HepG2 (cell line): ENCODE data around the gene TMEM131. TPM values are rescaled to one million over a fixed set of nuclear protein-coding genes. Genes with fewer than 3 reads are reported as not detected.

Experiments used
- ATF2 ChIP-seq: sonication (generic); formaldehyde crosslinking; IDR thresholded peaks from 2 replicates; pipeline ENCODE4 v1.4.0; 2020; ENCODE audit warnings: missing genetic modification reagents
- CHD4 ChIP-seq: fragments of 200-600 bp; sonication (generic); IDR thresholded peaks from 2 replicates; pipeline ENCODE4 v1.7.0; 2017; ENCODE audit warnings: mild to moderate bottlenecking, low read length, borderline replicate concordance
- ELF4 ChIP-seq: sonication (generic); formaldehyde crosslinking; IDR thresholded peaks from 2 replicates; pipeline ENCODE4 v1.5.0; 2020; ENCODE audit warnings: missing genetic modification reagents, mild to moderate bottlenecking, moderate library complexity, borderline replicate concordance
- NFRKB ChIP-seq: fragments of 450-650 bp; IDR thresholded peaks from 2 replicates; pipeline ENCODE4 v1.6.1; 2017
- PCBP1 ChIP-seq: fragments of 200-400 bp; formaldehyde crosslinking; IDR thresholded peaks from 2 replicates; pipeline ENCODE4 v1.6.1; 2017; ENCODE audit warnings: mild to moderate bottlenecking, low read depth, low read length, borderline replicate concordance
- PLSCR1 ChIP-seq: sonication (generic); formaldehyde crosslinking; IDR thresholded peaks from 2 replicates; pipeline ENCODE4 v1.5.0; 2020; ENCODE audit warnings: missing genetic modification reagents, mild to moderate bottlenecking, borderline replicate concordance
- SAFB2 ChIP-seq: sonication (generic); formaldehyde crosslinking; IDR thresholded peaks from 2 replicates; pipeline ENCODE4 v1.5.1; 2020; ENCODE audit warnings: missing genetic modification reagents, low read depth, mild to moderate bottlenecking, borderline replicate concordance
- SRF ChIP-seq: IDR thresholded peaks from 2 replicates; pipeline ENCODE4 v1.6.1; 2011; ENCODE audit warnings: mild to moderate bottlenecking, low read depth, low read length, moderate library complexity
- SRSF1 ChIP-seq: fragments of 200-400 bp; formaldehyde crosslinking; optimal IDR thresholded peaks from 2 replicates; pipeline ENCODE3; 2017; ENCODE audit warnings: mild to moderate bottlenecking, low read depth, low read length, moderate library complexity
- SYNCRIP ChIP-seq: fragments of 200-400 bp; formaldehyde crosslinking; IDR thresholded peaks from 2 replicates; pipeline ENCODE4 v1.6.1; 2018; ENCODE audit warnings: mild to moderate bottlenecking, low read depth, low read length; ENCODE audit not compliant: insufficient read depth
- ZBTB20 ChIP-seq: sonication (generic); formaldehyde crosslinking; IDR thresholded peaks from 2 replicates; pipeline ENCODE4 v1.8.1; 2023; ENCODE audit warnings: missing genetic modification reagents, low read depth, mild to moderate bottlenecking, borderline replicate concordance
- ZBTB39 ChIP-seq: sonication (generic); formaldehyde crosslinking; IDR thresholded peaks from 2 replicates; pipeline ENCODE4 v1.5.0; 2020; ENCODE audit warnings: missing genetic modification reagents
- ZNF17 ChIP-seq: sonication (generic); formaldehyde crosslinking; IDR thresholded peaks from 2 replicates; pipeline ENCODE4 v1.5.0; 2020; ENCODE audit warnings: mild to moderate bottlenecking, missing genetic modification reagents
- ZNF260 ChIP-seq: sonication (generic); formaldehyde crosslinking; IDR thresholded peaks from 2 replicates; pipeline ENCODE4 v1.4.0; 2020; ENCODE audit warnings: missing genetic modification reagents, low read depth, mild to moderate bottlenecking, borderline replicate concordance
- ZNF296 ChIP-seq: sonication (generic); formaldehyde crosslinking; conservative IDR thresholded peaks from 2 replicates; pipeline ENCODE4 v1.5.0; 2020; ENCODE audit warnings: mild to moderate bottlenecking, missing genetic modification reagents
- polyA plus RNA-seq, 8 experiments: library from polyadenylated mRNA; depleted of rRNA in 3 of 8; stranded (reverse) in 7 of 8; unstranded in 1 of 8; fragments of >200 nt; fragmentation: Illumina TruSeq in 4 of 8; extraction: Trizol in 4 of 8; gene quantifications; 2 replicates each; pipeline versions ENCODE4 v1.2.1 to v1.2.3, GENCODE V29; 2011 to 2016; ENCODE audit warnings: low read depth in 4 of 8, missing spikeins in 1 of 8, mixed read lengths in 1 of 8; ENCODE audit not compliant: insufficient read depth in 1 of 8
- total RNA-seq, 5 experiments: library from RNA; depleted of rRNA; stranded (reverse); fragments of >200 nt; fragmentation: Illumina TruSeq; extraction: Trizol; gene quantifications; 2 replicates each; pipeline ENCODE4 v1.2.3, GENCODE V29; 2016; ENCODE audit warnings: low read depth in 1 of 5
- TF ChIP-seq, protein P1 (sequence below): sonication (generic); formaldehyde crosslinking; IDR thresholded peaks from 2 replicates; pipeline ENCODE4 v1.5.1; 2020; ENCODE audit warnings: mild to moderate bottlenecking, moderate library complexity, missing genetic modification reagents
- TF ChIP-seq, protein P2 (sequence below), 2 experiments: IDR thresholded peaks; 2 replicates each; pipeline ENCODE4 v1.6.1; 2011 to 2012; ENCODE audit warnings: low read length in 2 of 2, borderline replicate concordance in 1 of 2, low read depth in 1 of 2, mild to moderate bottlenecking in 1 of 2, moderate library complexity in 1 of 2
- TF ChIP-seq, protein P3 (sequence below): IDR thresholded peaks from 2 replicates; pipeline ENCODE4 v1.6.1; 2012; ENCODE audit warnings: low read depth, low read length, improper control_type of control experiment

Gene TMEM131
- total and polyA plus RNA-seq, 2 of the 13 experiments (the other 11 are each of a cell fraction or from before 2014, with no cell fraction given): 17.9 to 19.5 TPM

DNA sequence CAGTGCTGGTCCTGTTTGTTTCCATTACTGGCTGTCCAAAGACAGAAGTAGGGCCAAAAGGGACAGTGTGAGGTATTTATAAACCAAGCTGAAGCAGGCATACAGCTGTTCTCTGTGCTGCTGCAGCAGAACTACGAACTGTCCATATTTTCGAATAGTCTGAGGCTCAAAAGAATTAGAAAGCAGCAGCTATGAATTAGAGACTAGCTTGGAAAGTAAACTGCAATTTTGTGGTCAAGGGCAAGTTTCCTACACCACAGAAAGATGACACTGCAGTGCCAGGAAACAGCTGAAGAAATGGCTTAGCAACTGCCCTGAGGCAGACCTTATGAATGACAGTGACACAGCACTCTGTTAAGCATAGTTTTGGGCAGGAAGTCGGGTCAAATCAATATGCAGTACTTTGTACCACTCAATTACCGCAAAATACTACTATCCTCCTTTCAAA is 125.3 kb downstream of the TMEM131 start (continued):
- TF ChIP-seq CHD4 (no peak), PLSCR1 (no peak), ELF4 (CRISPR knock-in tag) (no peak), SYNCRIP (no peak), ZNF296 (CRISPR knock-in tag) (no peak), ATF2 (no peak), SAFB2 (CRISPR knock-in tag) (no peak), PCBP1 (no peak), NFRKB (no peak), SRF (no peak), ZNF17 (no peak), ZNF260 (CRISPR knock-in tag) (no peak), SRSF1 (no peak), ZBTB39 (CRISPR knock-in tag) (no peak), ZBTB20 (no peak)
- TF ChIP-seq, protein P1, sequence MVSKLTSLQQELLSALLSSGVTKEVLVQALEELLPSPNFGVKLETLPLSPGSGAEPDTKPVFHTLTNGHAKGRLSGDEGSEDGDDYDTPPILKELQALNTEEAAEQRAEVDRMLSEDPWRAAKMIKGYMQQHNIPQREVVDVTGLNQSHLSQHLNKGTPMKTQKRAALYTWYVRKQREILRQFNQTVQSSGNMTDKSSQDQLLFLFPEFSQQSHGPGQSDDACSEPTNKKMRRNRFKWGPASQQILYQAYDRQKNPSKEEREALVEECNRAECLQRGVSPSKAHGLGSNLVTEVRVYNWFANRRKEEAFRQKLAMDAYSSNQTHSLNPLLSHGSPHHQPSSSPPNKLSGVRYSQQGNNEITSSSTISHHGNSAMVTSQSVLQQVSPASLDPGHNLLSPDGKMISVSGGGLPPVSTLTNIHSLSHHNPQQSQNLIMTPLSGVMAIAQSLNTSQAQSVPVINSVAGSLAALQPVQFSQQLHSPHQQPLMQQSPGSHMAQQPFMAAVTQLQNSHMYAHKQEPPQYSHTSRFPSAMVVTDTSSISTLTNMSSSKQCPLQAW (CRISPR knock-in tag): no peak
- TF ChIP-seq, protein P2, sequence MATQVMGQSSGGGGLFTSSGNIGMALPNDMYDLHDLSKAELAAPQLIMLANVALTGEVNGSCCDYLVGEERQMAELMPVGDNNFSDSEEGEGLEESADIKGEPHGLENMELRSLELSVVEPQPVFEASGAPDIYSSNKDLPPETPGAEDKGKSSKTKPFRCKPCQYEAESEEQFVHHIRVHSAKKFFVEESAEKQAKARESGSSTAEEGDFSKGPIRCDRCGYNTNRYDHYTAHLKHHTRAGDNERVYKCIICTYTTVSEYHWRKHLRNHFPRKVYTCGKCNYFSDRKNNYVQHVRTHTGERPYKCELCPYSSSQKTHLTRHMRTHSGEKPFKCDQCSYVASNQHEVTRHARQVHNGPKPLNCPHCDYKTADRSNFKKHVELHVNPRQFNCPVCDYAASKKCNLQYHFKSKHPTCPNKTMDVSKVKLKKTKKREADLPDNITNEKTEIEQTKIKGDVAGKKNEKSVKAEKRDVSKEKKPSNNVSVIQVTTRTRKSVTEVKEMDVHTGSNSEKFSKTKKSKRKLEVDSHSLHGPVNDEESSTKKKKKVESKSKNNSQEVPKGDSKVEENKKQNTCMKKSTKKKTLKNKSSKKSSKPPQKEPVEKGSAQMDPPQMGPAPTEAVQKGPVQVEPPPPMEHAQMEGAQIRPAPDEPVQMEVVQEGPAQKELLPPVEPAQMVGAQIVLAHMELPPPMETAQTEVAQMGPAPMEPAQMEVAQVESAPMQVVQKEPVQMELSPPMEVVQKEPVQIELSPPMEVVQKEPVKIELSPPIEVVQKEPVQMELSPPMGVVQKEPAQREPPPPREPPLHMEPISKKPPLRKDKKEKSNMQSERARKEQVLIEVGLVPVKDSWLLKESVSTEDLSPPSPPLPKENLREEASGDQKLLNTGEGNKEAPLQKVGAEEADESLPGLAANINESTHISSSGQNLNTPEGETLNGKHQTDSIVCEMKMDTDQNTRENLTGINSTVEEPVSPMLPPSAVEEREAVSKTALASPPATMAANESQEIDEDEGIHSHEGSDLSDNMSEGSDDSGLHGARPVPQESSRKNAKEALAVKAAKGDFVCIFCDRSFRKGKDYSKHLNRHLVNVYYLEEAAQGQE (IDR thresholded peaks at IDR 0.05; ENCODE audit: borderline replicate concordance in 1 of 2, low read depth in 1 of 2, low read length in 2 of 2): no peak
- TF ChIP-seq, protein P3, sequence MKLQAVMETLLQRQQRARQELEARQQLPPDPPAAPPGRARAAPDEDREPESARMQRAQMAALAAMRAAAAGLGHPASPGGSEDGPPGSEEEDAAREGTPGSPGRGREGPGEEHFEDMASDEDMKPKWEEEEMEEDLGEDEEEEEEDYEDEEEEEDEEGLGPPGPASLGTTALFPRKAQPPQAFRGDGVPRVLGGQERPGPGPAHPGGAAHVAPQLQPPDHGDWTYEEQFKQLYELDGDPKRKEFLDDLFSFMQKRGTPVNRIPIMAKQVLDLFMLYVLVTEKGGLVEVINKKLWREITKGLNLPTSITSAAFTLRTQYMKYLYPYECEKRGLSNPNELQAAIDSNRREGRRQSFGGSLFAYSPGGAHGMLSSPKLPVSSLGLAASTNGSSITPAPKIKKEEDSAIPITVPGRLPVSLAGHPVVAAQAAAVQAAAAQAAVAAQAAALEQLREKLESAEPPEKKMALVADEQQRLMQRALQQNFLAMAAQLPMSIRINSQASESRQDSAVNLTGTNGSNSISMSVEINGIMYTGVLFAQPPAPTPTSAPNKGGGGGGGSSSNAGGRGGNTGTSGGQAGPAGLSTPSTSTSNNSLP: peak; percentile 20; the same call in 1 of the 2 replicates
